Endothelial cell of umbilical vein (primary cell): ENCODE results near the gene SRP14.

Experiments used
- CTCF ChIP-seq, 2 donors: IDR thresholded peaks; 1 replicate in 1 of 2; 2 replicates in 1 of 2; pipeline ENCODE4 v1.5.1; 2011; ENCODE audit warnings: low read length in 2 of 2, mild to moderate bottlenecking in 2 of 2, moderate library complexity in 2 of 2, control low read depth in 1 of 2, inconsistent platforms in 1 of 2, low read depth in 1 of 2; ENCODE audit not compliant: insufficient read depth in 1 of 2; ENCODE audit errors: extremely low read depth in 1 of 2
- EZH2 ChIP-seq: IDR thresholded peaks from 2 replicates; pipeline ENCODE4 v1.6.1; 2012; ENCODE audit warnings: borderline replicate concordance, low read depth, mild to moderate bottlenecking, moderate library complexity, low read length, inconsistent platforms; ENCODE audit not compliant: severe bottlenecking
- GATA2 ChIP-seq: IDR thresholded peaks from 2 replicates; pipeline ENCODE4 v1.7.0; 2011; ENCODE audit warnings: low read depth, mild to moderate bottlenecking, moderate library complexity, mixed read lengths, low read length; ENCODE audit not compliant: insufficient read length, insufficient read depth
- POLR2A ChIP-seq: IDR thresholded peaks from 2 replicates; pipeline ENCODE4 v1.6.1; 2012; ENCODE audit warnings: low read depth, mild to moderate bottlenecking, control low read depth, low read length
- POLR2AphosphoS5 ChIP-seq: IDR thresholded peaks from 2 replicates; pipeline ENCODE4 v1.6.1; 2012; ENCODE audit warnings: low read depth, mild to moderate bottlenecking, control low read depth, low read length, moderate library complexity; ENCODE audit not compliant: insufficient read depth

GRCh38 chr15:40047415-40048210 lies 8.6 kb upstream of the SRP14 start:
- TF ChIP-seq CTCF (IDR thresholded peaks at IDR 0.05; ENCODE audit: extremely low read depth in 1 of 2, insufficient read depth in 1 of 2, low read depth in 1 of 2, low read length in 2 of 2) (no peak), EZH2 (no peak), POLR2AphosphoS5 (no peak), GATA2 (no peak), POLR2A (no peak)
